ENCODE results near the gene SLC1A2. TPM values are rescaled to one million over a fixed set of nuclear protein-coding genes. Genes with fewer than 3 reads are reported as not detected.
A peak's percentile ranks its signal among the peaks of the same experiment; 100 is the strongest.

Gene SLC1A2
- total RNA-seq, 1 donor from 2014 or later: 0.10 TPM

GRCh38 chr11:35274909-35275785, 144.2 kb downstream of the SLC1A2 start:
- Mint-ChIP-seq H3K9me3 (ENCODE audit: low read depth) (no peaks in the 10 kb centered on the region), H3K36me3 (ENCODE audit: low read depth) (no peaks in the 10 kb centered on the region), H3K27me3 (ENCODE audit: low read depth) (no peaks in the 10 kb centered on the region), H3K4me3 (ENCODE audit: unreplicated experiment) (no peak overlapping the region), H3K4me1 (ENCODE audit: low read depth) (peaks cover 9% of the 10 kb centered on the region), H3K27ac (ENCODE audit: unreplicated experiment) (no peak overlapping the region)
- no peak for DNase-seq (ENCODE audit: low spot score)
- peak; percentile 34 for TF ChIP-seq CTCF (IDR thresholded peaks at IDR 0.05)

GRCh38 chr11:35272391-35272902, 146.9 kb downstream of the SLC1A2 start:
- no peaks in the 10 kb centered on the region for H3K36me3 Mint-ChIP-seq (ENCODE audit: low read depth)
- H3K4me3 Mint-ChIP-seq (ENCODE audit: unreplicated experiment): no peak overlapping the region
- H3K4me1 Mint-ChIP-seq (ENCODE audit: low read depth): peaks cover 15% of the 10 kb centered on the region
- H3K27ac Mint-ChIP-seq (ENCODE audit: unreplicated experiment): no peak overlapping the region
- no peaks in the 10 kb centered on the region for H3K9me3 Mint-ChIP-seq (ENCODE audit: low read depth)
- no peak for DNase-seq (ENCODE audit: low spot score)
- no peak for TF ChIP-seq CTCF (IDR thresholded peaks at IDR 0.05)
- no peaks in the 10 kb centered on the region for H3K27me3 Mint-ChIP-seq (ENCODE audit: low read depth)

- no peak for DNase-seq (ENCODE audit: low spot score)
- TF ChIP-seq CTCF (IDR thresholded peaks at IDR 0.05): no peak
- H3K27me3 Mint-ChIP-seq (ENCODE audit: low read depth): no peaks in the 10 kb centered on the region
- H3K36me3 Mint-ChIP-seq (ENCODE audit: low read depth): no peaks in the 10 kb centered on the region
- H3K4me3 Mint-ChIP-seq (ENCODE audit: unreplicated experiment): no peak overlapping the region
- H3K9me3 Mint-ChIP-seq (ENCODE audit: low read depth): no peaks in the 10 kb centered on the region
- peaks cover 17% of the 10 kb centered on the region for H3K4me1 Mint-ChIP-seq (ENCODE audit: low read depth)
- no peak overlapping the region for H3K27ac Mint-ChIP-seq (ENCODE audit: unreplicated experiment)
Observed at GRCh38 chr11:35271031-35271430, 148.3 kb downstream of the SLC1A2 start.

GRCh38 chr11:35270342-35270741, 149.0 kb downstream of the SLC1A2 start:
- no peak for DNase-seq (ENCODE audit: low spot score)
- no peak overlapping the region for H3K27ac Mint-ChIP-seq (ENCODE audit: unreplicated experiment)

GRCh38 chr11:35267504-35267903, 151.9 kb downstream of the SLC1A2 start:
- Mint-ChIP-seq H3K9me3 (ENCODE audit: low read depth) (no peaks in the 10 kb centered on the region), H3K36me3 (ENCODE audit: low read depth) (no peaks in the 10 kb centered on the region), H3K27ac (ENCODE audit: unreplicated experiment) (no peak overlapping the region), H3K4me1 (ENCODE audit: low read depth) (peaks cover 8% of the 10 kb centered on the region), H3K27me3 (ENCODE audit: low read depth) (no peaks in the 10 kb centered on the region), H3K4me3 (ENCODE audit: unreplicated experiment) (no peak overlapping the region)
- TF ChIP-seq CTCF (IDR thresholded peaks at IDR 0.05): no peak
- DNase-seq (ENCODE audit: low spot score): no peak

More at GRCh38 chr11:35270342-35270741, 149.0 kb downstream of the SLC1A2 start:
- no peak for TF ChIP-seq CTCF (IDR thresholded peaks at IDR 0.05)
- Mint-ChIP-seq H3K9me3 (ENCODE audit: low read depth) (no peaks in the 10 kb centered on the region), H3K4me3 (ENCODE audit: unreplicated experiment) (no peak overlapping the region), H3K27me3 (ENCODE audit: low read depth) (no peaks in the 10 kb centered on the region), H3K4me1 (ENCODE audit: low read depth) (peaks cover 12% of the 10 kb centered on the region), H3K36me3 (ENCODE audit: low read depth) (no peaks in the 10 kb centered on the region)

Data from chondrocyte (in vitro differentiated cells).